Measurements from ENCODE around the gene CTNNA3.
"Not testable (repeated sequence)": the region's sequence is repeated elsewhere in the genome, so short reads cannot be mapped to it uniquely, and the experiment has no call there.

The CTNNA3 gene

DNA sequence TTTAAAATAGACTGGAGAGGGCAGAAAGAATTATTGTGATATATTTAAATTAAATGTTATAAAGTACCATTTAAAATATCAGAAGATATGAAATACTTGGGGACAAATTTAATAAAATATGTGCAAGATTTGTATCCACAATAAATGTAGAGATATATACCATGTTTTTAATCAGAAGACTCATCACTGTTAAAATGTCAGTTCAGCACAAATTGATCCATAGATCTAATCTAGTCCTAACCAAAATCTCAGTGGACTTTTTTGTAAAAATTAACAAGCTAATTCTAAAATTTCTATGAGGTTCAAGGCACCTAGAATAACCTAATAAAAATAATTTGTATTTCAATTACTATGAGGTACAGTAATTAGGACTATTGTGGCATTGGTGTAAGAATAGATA, 96.4 kb downstream of the CTNNA3 start:
- DNase-seq = no peak

DNA sequence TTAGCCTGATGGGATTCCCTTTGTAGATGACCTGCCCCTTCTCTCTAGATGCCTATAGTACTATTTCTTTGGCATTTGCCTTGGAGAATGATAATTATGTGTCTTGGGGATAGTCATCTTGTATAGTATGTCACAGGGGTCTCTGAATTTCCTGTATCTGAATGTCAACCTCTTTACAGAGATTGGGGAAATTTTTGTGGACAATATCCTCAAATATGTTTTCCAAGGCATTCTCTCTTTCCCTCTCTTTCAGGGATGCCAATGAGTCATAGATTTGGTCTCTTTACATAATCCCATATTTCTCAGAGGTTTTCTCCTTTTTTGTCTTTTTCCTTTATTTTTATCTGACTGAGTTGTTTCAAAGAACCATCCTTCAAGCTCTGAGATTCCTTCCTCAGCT, 99.4 kb downstream of the CTNNA3 start:
- DNase-seq = no peak

DNA sequence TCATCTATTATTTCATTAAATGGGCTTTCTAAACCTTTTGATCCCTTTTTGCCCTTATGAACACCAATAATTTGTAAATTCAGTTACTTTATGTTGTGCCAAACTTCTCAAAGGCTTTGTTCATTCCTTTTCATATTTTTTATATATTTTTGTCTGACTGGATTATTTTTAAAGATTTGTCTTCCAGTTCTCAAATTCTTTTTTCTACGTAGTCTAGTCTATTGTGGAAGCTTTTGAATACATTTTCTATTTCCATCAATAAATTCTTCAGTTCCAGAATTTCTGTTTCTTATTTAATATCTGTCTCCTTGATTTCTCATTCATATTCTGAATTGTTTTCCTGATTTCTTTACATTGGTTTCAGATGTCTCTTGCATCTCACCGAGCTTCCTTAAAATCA, 108.2 kb downstream of the CTNNA3 start:
- no peak for DNase-seq

DNA sequence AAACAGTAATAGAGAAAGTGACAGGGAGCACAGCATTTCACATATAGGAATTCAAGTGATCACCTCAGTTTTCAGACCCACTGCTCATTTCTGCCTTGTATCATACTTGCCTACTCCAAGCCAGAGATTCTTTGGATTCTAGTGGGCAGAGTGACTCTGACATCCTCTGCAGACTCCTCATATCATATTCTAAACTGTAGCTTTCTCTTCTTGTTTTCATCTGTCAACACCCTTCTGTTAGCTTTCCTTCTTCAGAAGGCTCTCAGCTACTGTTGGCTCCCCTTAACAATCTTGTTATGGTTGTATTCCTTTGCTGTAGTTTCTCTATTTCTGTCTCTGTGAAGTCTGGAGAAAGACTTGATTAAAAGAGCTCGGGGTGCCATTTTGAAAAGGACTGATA, 120.5 kb downstream of the CTNNA3 start:
- no peak for DNase-seq

DNA sequence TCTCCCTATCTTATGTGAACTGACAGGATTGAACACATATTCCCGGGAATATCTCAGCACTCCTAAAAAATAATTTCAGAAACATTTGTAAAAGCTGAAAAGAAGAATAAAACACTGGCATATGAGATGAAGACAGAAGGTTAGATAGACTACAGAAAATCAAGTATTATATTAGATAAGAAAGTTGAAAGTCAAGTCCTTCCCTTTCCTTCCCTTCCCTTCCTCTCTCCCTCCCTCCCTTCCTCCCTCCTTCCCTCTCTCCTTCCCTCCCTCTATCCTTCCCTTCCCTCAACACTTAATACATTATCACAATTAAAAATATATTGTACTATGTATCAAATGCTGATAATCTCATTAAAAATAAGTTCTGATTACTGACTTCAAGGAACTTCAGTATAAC, 122.5 kb downstream of the CTNNA3 start:
- no peak for DNase-seq

DNA sequence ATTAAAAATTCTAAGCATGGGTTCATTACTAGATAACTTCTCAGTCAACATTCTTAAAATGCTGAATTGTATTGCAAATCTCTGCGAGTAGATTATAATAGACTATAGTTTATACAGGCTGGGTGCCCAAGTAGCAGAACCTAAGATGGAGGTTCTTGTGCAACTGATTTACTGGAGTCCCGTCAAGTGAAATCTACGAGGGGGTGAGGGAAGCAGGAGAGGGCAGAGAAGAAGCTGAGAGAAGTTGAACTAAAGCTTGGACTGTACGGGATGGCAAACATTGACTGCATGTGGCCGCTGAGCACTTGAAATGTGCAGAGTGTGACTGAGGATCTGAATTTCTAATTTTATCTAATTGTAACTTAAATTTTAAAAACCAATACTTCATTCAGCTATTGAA, 124.5 kb downstream of the CTNNA3 start:
- DNase-seq = no peak

DNA sequence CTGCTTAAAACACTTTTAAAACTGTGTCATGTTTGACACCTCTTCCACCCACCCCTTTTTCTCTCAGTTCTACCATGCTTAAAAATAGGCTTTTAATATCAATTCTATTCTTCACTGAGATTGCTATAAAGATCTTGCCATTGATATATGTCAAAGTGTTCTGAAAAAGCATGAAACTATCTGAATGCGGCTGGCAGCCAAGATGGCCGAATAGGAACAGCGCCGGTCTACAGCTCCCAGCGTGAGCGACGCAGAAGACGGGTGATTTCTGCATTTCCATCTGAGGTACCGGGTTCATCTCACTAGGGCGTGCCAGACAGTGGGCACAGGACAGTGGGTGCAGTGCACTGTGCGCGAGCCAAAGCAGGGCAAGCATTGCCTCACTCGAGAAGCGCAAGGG, 137.7 kb downstream of the CTNNA3 start:
- DNase-seq = not testable (repeated sequence)

DNA sequence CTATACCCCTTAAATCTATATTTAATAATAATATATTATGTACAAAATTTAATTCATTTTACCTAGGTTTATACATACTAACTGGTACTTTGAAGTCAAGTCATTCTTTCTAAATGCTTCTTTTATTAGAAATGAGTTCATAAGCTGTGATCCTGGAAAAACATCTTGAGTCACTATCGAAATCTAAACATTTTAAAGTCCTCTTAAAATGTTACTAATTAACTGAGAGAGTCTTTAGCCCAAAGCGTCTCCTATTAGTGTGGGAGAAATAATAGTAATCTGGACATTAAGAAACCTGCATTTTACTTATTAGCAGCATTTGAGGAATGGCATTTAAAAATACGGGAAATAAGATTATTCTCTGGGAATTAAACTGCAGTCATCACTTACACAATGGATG, 142.7 kb downstream of the CTNNA3 start:
- DNase-seq = no peak

DNA sequence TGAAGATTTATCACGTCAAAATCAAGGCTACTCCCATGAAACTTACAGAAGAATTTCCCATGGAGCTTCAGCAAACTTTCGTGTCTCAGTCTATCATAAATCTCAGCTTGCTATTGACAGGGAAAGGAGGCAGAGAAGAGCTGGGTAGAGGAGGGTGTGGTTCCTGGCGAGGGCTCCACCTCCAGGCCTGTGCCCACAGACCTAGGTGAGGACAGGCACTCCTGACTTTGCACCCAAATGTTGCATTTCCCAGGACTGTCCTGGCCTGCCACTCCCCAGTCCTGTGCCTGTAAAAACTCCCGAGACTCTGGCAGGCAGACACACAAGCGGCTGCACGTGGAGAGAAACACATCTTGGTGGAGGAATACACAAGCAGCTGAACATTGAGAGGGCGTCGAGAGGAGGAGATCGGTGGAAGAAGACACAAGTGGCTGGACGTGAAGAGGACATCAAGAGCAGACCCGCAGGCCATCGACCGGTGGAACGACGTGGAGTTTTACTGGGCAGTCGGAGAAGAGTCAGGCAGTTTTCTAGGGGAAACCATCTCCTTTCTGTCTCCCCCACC, 145.1 kb downstream of the CTNNA3 start:
- no peak for DNase-seq

DNA sequence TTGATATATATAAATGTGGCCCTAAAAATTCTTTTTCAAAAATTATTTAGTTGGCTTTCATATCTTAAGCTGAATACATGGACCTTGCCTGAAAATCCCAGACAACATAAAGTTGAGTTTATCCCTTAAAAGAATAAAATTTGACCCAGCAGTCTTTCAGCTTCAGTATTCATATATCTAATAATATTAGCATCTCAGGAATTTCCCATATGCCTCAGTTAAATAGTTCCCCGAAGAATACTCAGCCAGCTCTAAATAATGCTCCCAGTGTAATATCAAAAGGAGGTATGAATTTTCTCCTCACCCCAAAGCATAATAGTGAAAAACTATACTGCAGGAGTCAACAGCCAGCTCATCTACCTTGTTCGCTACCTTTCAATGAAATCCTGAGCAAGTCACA, 145.9 kb downstream of the CTNNA3 start:
- DNase-seq = no peak

DNA sequence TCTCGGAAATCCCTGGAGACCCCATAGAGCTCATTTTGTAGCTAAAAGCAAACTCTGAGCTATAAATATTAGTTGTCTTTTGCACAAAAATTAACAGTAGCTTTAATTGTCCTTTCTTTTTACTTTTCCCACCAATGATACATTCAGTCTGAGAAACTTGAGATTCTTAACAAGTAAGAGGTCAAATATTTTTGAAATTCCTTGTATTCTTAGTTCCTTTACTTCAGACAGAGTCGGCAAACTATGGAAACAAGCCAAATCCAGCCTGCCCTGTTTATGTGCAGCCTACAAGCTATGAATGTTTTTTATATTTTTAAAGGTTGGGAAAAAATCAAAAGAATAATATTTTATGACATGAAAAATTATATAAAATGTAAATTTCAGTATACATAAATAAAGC, 146.6 kb downstream of the CTNNA3 start:
- no peak for DNase-seq

DNA sequence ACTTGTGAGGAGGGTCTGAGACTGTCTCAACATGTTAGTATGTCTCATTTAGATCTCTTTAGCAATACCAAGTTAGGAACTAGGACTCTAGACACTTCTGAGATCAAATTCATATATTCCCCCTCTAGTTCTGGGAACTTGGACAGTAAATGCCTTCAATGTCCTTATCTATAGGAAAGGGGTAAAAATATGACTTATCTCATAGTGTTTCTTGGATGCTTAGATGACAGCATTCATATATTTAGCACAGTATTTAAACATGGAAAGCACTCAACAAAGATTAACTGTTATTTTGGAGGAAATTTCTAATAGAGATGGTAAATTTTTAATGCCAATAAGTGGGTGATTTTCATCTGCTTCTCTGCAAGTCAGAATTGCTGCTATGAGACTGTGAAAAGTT, 154.6 kb downstream of the CTNNA3 start:
- DNase-seq = no peak

DNA sequence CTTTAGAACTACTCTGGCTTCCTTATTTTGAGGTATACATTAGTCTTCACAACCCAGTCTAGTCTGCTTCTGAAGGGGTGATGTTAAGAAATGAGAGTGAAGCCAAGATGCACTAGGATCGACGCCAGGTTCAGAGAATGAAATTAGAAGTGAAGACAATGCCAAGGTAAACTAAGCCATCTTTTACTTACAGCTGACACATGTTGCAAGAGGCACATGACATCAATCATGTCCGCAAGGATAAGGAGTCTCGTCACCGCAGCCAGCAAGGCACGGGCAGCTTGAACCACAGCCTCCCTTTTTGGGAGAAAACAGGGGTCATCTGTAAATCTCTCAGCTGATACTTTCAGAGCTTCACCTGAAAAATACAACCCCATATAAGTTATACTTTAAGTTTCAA, 156.7 kb downstream of the CTNNA3 start:
- DNase-seq = no peak

DNA sequence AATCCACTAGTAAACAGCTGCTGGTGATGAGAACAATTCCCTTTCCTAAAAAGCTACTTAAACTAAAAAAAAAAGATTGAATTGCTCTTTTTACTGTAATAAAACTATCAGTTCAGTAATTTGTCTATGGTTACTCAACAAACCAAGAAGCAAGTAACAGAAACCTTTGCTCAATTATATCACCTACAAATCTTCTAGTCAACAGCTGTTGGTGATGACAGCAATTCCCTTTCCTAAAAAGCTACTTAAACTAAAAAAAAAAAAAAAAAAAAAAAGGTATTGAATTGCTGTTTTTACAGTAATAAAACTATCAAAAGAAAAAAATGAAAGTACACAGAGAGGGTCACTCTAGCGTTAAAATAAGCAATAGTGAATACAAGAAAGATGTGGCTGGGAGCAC, 158.1 kb downstream of the CTNNA3 start:
- DNase-seq = no peak

DNA sequence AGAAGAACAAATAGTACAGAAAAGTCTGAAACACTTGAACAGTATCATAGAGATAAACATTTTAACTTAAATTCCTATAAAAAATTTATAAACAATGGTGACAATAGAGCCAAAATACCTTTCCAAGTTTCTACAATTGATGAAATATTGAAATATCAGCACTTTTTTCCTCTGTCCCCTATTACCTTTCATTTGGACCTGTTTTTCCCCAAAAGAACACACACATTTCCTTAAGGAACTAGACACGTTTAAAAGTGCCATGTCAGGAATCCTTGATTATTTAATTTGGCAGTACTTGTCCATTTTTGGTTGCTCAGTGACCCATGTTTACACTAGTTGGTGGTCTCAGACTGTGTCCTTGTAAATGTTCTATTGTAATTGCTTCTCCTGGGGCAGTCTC, 162.6 kb downstream of the CTNNA3 start:
- no peak for DNase-seq

DNA sequence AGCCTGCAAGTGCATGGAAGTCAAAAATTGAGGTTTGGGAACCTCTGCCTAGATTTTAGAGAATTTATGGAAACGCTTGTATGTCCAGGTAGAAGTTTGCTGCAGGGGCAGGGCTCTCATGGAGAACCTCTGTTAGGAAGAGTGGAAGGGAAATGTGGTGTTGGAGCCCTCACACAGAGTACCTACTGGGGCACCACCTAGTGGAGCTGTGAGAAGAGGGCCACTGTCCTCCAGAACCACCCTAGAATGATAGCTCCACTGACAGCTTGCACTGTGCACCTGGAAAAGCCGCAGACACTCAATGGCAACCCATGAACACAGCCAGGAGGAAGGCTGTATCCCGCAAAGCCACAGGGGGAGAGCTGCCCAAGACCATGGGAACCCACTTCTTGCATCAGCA, 165.0 kb downstream of the CTNNA3 start:
- DNase-seq = not testable (repeated sequence)

DNA sequence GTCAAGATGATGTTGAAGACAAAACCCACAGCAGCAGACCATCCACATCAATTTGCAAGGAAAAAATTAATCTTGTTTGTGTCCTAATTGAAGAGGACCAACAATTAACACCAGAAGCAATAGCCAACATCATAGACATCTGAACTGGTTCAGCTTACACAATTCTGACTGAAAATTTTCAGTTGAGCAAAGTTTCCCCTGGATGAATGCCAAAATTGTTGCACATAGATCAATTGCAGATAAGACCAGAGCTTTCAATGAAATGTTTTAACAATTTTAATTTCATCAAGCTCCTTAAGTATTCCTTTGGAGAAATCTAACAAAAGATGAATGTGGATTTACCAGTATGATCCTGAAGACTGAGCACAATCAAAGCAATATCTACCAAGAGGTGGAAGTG, 168.6 kb downstream of the CTNNA3 start:
- no peak for DNase-seq

DNA sequence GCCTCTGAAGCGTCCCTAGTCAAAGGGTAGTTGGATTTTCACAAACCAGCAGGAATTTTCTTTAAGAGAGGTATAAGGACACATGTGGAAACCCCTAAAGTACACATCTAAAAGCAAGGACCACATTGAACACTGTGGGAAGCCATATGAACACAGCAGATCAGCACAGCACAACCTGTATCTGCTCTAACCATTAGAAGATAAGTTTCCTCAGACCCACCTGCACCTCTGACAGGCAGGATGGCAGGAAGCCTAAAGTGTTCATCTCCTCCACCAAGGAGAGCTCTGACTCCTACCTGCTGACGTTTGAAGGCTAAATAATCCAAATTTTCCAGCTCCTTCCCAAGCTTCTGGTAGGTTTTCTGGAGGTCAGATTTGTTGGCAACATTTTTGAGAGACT, 174.4 kb downstream of the CTNNA3 start:
- no peak for DNase-seq

DNA sequence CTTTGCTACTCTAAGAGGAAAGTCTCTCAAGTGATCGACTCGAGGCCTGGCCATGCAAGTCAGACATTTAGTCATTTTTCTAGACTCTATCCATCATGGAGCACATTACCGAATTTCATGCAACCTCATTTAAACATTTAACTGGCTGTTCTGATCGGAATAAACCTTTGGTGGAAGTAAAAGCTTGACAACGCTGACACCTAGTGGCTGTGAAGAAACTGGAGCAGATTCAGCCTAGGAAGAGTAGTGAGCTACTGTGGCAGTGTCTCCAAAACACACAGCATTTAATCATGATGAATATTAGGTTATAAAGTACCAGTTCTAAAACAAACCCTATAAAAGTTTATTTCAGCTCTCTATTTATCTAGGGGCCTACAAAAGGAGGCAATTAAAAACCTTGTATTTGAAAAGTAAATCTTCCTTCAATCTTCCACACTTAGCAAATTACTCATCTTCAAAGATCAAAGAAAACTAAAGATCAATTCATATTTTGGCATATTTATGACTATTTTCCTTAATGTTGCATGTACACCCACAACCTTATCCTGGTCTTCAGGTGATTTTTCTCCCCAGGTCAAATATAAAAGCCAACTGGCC, 175.0 kb downstream of the CTNNA3 start:
- DNase-seq = peak; percentile 10

DNA sequence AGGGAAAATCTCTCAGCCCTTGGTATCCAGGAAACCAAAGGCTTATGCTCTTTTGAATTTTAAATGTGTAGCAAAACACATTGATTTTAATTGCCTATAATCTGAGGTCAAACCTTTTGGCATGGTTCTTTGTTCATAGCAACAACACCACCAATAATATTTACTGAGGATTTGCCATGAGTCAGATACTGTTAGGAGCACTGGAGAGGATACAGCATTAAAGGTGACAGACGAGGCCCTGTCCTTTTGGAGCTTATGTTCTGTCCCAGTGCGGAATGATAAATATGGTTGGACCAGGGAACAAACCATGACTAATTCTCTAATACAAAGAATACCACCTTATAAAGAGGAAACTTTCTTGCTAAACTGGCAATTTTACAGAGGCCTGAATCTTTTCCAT, 176.6 kb downstream of the CTNNA3 start:
- DNase-seq = no peak

DNA sequence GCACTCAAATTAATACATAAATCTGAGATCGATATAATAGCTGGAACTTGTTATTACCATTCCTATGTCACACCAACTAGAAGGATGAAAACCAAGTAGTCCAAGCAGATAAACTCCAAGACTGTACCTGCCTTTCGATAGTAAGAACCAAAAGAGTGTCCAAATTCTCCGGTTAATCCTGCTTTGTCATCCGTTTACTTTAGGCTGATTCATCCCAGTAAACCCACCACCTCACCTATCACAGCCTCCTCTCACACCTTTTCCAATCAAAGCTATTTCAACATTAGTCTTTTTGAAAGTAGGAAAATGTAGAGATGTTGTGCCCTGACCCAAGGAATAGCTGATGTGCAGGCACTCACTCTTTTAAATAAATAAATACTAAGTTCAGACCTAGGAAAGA, 177.2 kb downstream of the CTNNA3 start:
- DNase-seq = no peak

DNA sequence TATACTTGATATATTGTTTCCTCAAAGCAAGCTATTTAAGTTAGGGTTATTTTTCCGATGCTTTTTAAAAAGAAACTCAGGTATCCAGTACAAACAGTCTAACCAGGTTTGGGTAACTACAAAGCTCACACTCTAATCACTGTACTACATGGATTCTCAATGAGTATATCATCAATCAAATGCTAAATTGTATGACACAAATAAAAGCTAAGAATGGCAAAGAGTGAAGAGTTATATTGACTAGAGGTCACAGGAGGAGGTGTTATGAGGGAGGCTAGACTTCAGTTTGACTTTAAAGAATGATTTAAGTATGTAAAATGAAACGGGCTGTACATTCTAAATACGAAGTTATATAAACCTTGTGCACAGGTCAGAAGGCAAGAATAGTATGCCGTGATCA, 178.0 kb downstream of the CTNNA3 start:
- DNase-seq = no peak

DNA sequence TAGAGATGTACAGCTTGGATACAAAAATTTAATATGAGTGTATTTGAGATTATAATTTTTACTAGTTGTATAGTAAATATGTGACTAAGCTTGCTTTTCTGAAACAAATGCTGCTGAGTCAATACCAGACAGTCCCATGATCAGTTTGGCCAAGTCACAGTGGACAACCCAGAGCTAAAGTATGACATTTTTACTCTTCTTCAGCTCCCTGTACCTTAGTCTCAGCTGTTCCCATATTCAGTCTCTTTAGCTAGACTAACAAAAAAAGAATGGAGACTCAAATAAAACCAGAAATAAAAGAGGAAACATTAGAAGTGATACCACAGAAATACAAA, 189.3 kb downstream of the CTNNA3 start:
- no peak for DNase-seq

DNA sequence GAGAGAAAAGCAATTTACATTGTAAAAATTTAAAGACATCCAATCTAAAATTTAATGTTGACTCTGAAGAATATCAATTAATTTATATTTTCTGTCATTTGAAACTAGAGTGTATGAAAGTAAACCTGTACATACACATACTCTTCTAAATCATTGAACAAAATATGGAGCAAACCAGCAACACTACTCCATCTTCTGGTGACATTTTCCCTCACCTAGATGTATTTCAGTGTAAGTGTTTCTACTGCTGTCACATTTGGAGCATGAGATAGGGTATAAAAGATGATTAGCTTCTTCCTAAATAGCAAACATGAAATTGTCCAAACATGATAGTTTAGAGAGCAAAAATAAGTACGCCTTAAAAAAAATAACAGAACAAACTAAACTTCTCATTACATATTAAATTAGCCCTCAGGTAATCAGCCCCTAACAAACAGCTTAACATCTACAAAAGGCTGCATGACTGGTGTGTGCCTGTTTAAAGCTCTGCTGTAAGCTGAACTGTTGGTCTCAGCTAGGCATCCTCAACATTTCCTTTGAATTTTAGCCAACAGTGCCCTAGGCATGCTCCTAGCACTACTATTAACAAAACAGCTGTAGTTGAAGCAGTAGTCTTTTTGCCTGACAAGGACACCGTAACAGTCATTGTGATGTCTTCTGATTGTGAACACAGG, 189.8 kb downstream of the CTNNA3 start:
- no peak for DNase-seq
